ENCODE results near the gene CD81. TPM values are rescaled to one million over a fixed set of nuclear protein-coding genes. Genes with fewer than 3 reads are reported as not detected.
A peak's percentile ranks its signal among the peaks of the same experiment; 100 is the strongest.

CD81 gene
- total and polyA plus RNA-seq, 9 of the 15 experiments (the other 6 are each of a cell fraction or from before 2014, with no cell fraction given), result 2.4 to 189 (median 61.7) TPM

DNA sequence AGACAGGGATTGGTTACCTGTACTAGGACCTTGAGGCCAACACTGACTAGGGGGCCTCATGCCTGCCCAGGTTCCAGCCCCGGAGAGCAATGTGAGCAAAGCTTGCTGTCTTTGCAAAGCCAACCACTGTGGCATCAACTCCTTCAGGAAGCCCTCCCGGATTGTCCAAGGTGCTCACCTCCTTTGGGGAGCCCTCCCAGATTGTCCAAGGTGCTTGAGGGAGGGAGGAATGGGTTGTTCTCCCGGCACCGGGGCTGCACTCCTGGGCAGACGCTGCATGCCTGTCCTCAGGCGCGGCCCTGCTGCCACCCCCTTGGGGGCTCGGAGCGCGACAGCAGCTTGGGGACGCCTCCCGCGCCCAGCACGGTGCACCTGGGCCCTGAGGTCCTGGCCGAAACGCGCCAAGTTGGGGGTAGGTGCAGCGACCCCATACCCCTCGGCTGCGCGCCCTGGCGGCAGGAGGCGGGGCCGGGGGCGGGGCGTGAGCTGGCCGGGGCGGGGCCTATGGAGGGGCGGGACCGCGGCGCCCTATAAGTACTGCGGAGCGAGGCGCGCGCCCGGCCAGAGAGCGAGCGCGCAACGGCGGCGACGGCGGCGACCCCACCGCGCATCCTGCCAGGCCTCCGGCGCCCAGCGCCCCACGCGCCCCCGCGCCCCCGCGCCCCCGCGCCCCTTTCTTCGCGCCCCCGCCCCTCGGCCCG lies at the start of gene CD81 (continued):
- TF ChIP-seq, protein P1, sequence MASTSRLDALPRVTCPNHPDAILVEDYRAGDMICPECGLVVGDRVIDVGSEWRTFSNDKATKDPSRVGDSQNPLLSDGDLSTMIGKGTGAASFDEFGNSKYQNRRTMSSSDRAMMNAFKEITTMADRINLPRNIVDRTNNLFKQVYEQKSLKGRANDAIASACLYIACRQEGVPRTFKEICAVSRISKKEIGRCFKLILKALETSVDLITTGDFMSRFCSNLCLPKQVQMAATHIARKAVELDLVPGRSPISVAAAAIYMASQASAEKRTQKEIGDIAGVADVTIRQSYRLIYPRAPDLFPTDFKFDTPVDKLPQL (IDR thresholded peaks at IDR 0.05; ENCODE audit: extremely low read depth, insufficient read length), result peak; percentile 70
- TF ChIP-seq, protein P2, sequence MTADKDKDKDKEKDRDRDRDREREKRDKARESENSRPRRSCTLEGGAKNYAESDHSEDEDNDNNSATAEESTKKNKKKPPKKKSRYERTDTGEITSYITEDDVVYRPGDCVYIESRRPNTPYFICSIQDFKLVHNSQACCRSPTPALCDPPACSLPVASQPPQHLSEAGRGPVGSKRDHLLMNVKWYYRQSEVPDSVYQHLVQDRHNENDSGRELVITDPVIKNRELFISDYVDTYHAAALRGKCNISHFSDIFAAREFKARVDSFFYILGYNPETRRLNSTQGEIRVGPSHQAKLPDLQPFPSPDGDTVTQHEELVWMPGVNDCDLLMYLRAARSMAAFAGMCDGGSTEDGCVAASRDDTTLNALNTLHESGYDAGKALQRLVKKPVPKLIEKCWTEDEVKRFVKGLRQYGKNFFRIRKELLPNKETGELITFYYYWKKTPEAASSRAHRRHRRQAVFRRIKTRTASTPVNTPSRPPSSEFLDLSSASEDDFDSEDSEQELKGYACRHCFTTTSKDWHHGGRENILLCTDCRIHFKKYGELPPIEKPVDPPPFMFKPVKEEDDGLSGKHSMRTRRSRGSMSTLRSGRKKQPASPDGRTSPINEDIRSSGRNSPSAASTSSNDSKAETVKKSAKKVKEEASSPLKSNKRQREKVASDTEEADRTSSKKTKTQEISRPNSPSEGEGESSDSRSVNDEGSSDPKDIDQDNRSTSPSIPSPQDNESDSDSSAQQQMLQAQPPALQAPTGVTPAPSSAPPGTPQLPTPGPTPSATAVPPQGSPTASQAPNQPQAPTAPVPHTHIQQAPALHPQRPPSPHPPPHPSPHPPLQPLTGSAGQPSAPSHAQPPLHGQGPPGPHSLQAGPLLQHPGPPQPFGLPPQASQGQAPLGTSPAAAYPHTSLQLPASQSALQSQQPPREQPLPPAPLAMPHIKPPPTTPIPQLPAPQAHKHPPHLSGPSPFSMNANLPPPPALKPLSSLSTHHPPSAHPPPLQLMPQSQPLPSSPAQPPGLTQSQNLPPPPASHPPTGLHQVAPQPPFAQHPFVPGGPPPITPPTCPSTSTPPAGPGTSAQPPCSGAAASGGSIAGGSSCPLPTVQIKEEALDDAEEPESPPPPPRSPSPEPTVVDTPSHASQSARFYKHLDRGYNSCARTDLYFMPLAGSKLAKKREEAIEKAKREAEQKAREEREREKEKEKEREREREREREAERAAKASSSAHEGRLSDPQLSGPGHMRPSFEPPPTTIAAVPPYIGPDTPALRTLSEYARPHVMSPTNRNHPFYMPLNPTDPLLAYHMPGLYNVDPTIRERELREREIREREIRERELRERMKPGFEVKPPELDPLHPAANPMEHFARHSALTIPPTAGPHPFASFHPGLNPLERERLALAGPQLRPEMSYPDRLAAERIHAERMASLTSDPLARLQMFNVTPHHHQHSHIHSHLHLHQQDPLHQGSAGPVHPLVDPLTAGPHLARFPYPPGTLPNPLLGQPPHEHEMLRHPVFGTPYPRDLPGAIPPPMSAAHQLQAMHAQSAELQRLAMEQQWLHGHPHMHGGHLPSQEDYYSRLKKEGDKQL (CRISPR knock-in tag; IDR thresholded peaks at IDR 0.05; ENCODE audit: borderline replicate concordance), result 0 out of 2 replicates have a peak, but pooled peaks have one; percentile 38
- TF ChIP-seq ZFP36 (IDR thresholded peaks at IDR 0.05; ENCODE audit: low read depth, low read length, partially characterized antibody) (peak; percentile 98), SP1 (CRISPR knock-in tag; IDR thresholded peaks at IDR 0.05) (peak; percentile 46; the same call in 1 of the 2 replicates), ZNF282 (CRISPR knock-in tag; IDR thresholded peaks at IDR 0.05) (0 out of 2 replicates have a peak, but pooled peaks have one; percentile 18), BMI1 (IDR thresholded peaks at IDR 0.05; ENCODE audit: low read length) (no peak), KDM5B (IDR thresholded peaks at IDR 0.05; ENCODE audit: insufficient replicate concordance, low read depth, low read length) (peak; percentile 65), GTF2F1 (IDR thresholded peaks at IDR 0.05; ENCODE audit: low read depth, low read length) (peak; percentile 84), XRCC4 (IDR thresholded peaks at IDR 0.05; ENCODE audit: extremely low read depth, insufficient read depth, insufficient read length) (no peak), ZNF436 (CRISPR knock-in tag; IDR thresholded peaks at IDR 0.05) (peak; percentile 8; the same call in 1 of the 2 replicates), NELFE (IDR thresholded peaks at IDR 0.05; ENCODE audit: insufficient read depth, insufficient read length) (peak; percentile 34), SMARCA5 (IDR thresholded peaks at IDR 0.05) (peak; percentile 35; the same call in 1 of the 2 replicates), KDM1A (IDR thresholded peaks at IDR 0.05) (no peak), ZNF324 (CRISPR knock-in tag; IDR thresholded peaks at IDR 0.05) (no peak), TBP (optimal IDR thresholded peaks at IDR 0.05; ENCODE audit: low read depth, low read length) (peak; percentile 97)
- TF ChIP-seq, protein P3, sequence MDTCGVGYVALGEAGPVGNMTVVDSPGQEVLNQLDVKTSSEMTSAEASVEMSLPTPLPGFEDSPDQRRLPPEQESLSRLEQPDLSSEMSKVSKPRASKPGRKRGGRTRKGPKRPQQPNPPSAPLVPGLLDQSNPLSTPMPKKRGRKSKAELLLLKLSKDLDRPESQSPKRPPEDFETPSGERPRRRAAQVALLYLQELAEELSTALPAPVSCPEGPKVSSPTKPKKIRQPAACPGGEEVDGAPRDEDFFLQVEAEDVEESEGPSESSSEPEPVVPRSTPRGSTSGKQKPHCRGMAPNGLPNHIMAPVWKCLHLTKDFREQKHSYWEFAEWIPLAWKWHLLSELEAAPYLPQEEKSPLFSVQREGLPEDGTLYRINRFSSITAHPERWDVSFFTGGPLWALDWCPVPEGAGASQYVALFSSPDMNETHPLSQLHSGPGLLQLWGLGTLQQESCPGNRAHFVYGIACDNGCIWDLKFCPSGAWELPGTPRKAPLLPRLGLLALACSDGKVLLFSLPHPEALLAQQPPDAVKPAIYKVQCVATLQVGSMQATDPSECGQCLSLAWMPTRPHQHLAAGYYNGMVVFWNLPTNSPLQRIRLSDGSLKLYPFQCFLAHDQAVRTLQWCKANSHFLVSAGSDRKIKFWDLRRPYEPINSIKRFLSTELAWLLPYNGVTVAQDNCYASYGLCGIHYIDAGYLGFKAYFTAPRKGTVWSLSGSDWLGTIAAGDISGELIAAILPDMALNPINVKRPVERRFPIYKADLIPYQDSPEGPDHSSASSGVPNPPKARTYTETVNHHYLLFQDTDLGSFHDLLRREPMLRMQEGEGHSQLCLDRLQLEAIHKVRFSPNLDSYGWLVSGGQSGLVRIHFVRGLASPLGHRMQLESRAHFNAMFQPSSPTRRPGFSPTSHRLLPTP (IDR thresholded peaks at IDR 0.05; ENCODE audit: borderline replicate concordance, extremely low read depth, insufficient read length), result peak; percentile 44
- TF ChIP-seq, protein P4, sequence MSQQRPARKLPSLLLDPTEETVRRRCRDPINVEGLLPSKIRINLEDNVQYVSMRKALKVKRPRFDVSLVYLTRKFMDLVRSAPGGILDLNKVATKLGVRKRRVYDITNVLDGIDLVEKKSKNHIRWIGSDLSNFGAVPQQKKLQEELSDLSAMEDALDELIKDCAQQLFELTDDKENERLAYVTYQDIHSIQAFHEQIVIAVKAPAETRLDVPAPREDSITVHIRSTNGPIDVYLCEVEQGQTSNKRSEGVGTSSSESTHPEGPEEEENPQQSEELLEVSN (IDR thresholded peaks at IDR 0.05; ENCODE audit: borderline replicate concordance in 1 of 2, extremely low read depth in 1 of 2, insufficient read depth in 1 of 2, insufficient read length in 1 of 2, low read depth in 1 of 2, low read length in 1 of 2, poor library complexity in 1 of 2, severe bottlenecking in 1 of 2), result peak in 1 of 2 experiments; percentile 7
